ENCODE results near the gene PHLDB3.

GRCh38 chr19:43429395-43429794 is 75.2 kb downstream of the PHLDB3 start:
- TF ChIP-seq MAX (IDR thresholded peaks at IDR 0.05) (no peak), CTCF (IDR thresholded peaks at IDR 0.05) (no peak), SMC3 (IDR thresholded peaks at IDR 0.05) (no peak), RFX5 (IDR thresholded peaks at IDR 0.05) (no peak), REST (IDR thresholded peaks at IDR 0.05) (no peak), RCOR1 (IDR thresholded peaks at IDR 0.05; ENCODE audit: low read depth, low read length) (no peak), JUN (IDR thresholded peaks at IDR 0.05) (no peak), JUNB (IDR thresholded peaks at IDR 0.05) (no peak), POLR2A (IDR thresholded peaks at IDR 0.05; ENCODE audit: low read length) (no peak), ATOH8 (CRISPR knock-in tag; IDR thresholded peaks at IDR 0.05; ENCODE audit: low read depth) (no peak), CEBPB (IDR thresholded peaks at IDR 0.05) (0 out of 4 replicates have a peak, but pooled peaks of 1 of the 2 experiments have one; percentile 9), FOSL2 (IDR thresholded peaks at IDR 0.05) (no peak), FOSL2 (CRISPR knock-in tag; IDR thresholded peaks at IDR 0.05) (no peak), PBX3 (IDR thresholded peaks at IDR 0.05) (no peak), NR3C1 (IDR thresholded peaks at IDR 0.05) (no peak)
